K562 (cell line): ENCODE results near the gene VEZF1. TPM values are rescaled to one million over a fixed set of nuclear protein-coding genes. Genes with fewer than 3 reads are reported as not detected.

Experiments
- NR2C1 ChIP-seq, 2 experiments: fragments of 450-650 bp; IDR thresholded peaks; 2 replicates each; pipeline ENCODE4 v1.6.1; 2017; ENCODE audit warnings: mild to moderate bottlenecking in 2 of 2, antibody characterized with exemption in 1 of 2, inconsistent platforms in 1 of 2, missing compliant biosample characterization in 1 of 2, missing genetic modification characterization in 1 of 2
- polyA plus RNA-seq, 8 experiments: library from polyadenylated mRNA; depleted of rRNA in 4 of 8; stranded (reverse) in 5 of 8; unstranded in 3 of 8; fragments of >200 nt; fragmentation: Nextera tagmentation in 2 of 8; fragmentation: Illumina TruSeq in 1 of 8; extraction: Ambion mirVana in 2 of 8; extraction: Trizol in 1 of 8; gene quantifications; 2 replicates each; pipeline versions ENCODE4 v1.2.1 to v1.2.3, GENCODE V29; 2011 to 2014; ENCODE audit warnings: inconsistent platforms in 1 of 8, missing spikeins in 1 of 8
- total RNA-seq, 7 experiments: library from RNA; depleted of rRNA in 6 of 7; stranded (reverse); fragments of >200 nt in 6 of 7; fragmentation: Illumina TruSeq in 2 of 7; extraction: Trizol in 2 of 7; gene quantifications; 2 replicates each; pipeline versions ENCODE4 v1.2.1 to v1.2.3, GENCODE V29; 2011 to 2021; ENCODE audit warnings: low replicate concordance in 1 of 7
- TF ChIP-seq, protein P1 (sequence below): fragments of 200-600 bp; sonication (generic); IDR thresholded peaks from one replicate; pipeline ENCODE4 v1.6.1; 2012; ENCODE audit warnings: mild to moderate bottlenecking, low read depth, low read length, inconsistent platforms

VEZF1 gene
- total and polyA plus RNA-seq, 9 of the 15 experiments (the other 6 are each of a cell fraction or from before 2014, with no cell fraction given), result 9.5 to 33.4 (median 22.1) TPM

DNA sequence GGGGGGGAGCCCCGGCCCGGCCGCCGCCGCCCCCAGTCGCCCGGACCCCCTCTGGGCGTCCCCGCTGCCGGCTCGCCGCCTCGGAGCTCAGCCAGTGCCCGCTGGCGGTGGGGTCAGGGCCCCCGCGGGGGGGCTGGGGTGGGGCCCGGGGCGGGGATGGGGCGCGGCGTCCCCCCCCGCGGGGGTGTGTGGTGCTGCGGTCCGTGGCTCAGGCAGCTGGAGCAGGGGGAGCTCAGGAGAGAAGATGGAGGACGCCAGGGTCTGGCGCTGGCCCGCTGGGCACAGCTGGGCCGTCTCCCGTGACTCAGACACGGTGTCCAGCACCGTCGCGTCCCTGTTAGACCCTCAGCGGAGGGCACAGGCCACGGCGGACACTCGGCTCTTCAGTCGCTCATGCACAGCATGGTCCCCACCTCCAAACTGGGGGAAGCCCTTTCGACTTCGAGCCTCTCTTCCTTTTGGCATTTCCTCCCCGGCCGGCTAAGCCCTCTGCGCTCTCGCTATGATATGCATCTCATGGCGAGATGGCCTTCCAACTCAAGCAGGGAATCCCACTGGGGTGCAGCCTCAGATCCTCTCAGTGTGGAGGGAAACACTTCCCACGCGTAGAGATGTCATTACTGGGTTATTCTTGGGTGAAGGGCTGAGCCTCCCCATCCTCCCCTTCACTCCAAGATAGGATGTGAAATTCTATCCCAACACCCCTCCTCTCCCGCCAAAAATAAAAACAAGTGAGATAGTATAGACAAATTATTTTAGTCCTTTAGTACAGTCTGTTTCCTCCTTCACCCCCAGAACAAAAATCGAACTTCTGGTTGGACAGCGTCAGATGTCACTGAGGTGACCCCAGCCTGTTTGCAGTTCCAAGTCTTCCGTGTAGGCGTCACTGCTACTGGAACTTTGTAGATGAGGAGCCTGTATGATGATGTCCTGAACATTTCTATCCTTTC is 522 bp upstream of the VEZF1 start (continued):
- TF ChIP-seq, protein P1, sequence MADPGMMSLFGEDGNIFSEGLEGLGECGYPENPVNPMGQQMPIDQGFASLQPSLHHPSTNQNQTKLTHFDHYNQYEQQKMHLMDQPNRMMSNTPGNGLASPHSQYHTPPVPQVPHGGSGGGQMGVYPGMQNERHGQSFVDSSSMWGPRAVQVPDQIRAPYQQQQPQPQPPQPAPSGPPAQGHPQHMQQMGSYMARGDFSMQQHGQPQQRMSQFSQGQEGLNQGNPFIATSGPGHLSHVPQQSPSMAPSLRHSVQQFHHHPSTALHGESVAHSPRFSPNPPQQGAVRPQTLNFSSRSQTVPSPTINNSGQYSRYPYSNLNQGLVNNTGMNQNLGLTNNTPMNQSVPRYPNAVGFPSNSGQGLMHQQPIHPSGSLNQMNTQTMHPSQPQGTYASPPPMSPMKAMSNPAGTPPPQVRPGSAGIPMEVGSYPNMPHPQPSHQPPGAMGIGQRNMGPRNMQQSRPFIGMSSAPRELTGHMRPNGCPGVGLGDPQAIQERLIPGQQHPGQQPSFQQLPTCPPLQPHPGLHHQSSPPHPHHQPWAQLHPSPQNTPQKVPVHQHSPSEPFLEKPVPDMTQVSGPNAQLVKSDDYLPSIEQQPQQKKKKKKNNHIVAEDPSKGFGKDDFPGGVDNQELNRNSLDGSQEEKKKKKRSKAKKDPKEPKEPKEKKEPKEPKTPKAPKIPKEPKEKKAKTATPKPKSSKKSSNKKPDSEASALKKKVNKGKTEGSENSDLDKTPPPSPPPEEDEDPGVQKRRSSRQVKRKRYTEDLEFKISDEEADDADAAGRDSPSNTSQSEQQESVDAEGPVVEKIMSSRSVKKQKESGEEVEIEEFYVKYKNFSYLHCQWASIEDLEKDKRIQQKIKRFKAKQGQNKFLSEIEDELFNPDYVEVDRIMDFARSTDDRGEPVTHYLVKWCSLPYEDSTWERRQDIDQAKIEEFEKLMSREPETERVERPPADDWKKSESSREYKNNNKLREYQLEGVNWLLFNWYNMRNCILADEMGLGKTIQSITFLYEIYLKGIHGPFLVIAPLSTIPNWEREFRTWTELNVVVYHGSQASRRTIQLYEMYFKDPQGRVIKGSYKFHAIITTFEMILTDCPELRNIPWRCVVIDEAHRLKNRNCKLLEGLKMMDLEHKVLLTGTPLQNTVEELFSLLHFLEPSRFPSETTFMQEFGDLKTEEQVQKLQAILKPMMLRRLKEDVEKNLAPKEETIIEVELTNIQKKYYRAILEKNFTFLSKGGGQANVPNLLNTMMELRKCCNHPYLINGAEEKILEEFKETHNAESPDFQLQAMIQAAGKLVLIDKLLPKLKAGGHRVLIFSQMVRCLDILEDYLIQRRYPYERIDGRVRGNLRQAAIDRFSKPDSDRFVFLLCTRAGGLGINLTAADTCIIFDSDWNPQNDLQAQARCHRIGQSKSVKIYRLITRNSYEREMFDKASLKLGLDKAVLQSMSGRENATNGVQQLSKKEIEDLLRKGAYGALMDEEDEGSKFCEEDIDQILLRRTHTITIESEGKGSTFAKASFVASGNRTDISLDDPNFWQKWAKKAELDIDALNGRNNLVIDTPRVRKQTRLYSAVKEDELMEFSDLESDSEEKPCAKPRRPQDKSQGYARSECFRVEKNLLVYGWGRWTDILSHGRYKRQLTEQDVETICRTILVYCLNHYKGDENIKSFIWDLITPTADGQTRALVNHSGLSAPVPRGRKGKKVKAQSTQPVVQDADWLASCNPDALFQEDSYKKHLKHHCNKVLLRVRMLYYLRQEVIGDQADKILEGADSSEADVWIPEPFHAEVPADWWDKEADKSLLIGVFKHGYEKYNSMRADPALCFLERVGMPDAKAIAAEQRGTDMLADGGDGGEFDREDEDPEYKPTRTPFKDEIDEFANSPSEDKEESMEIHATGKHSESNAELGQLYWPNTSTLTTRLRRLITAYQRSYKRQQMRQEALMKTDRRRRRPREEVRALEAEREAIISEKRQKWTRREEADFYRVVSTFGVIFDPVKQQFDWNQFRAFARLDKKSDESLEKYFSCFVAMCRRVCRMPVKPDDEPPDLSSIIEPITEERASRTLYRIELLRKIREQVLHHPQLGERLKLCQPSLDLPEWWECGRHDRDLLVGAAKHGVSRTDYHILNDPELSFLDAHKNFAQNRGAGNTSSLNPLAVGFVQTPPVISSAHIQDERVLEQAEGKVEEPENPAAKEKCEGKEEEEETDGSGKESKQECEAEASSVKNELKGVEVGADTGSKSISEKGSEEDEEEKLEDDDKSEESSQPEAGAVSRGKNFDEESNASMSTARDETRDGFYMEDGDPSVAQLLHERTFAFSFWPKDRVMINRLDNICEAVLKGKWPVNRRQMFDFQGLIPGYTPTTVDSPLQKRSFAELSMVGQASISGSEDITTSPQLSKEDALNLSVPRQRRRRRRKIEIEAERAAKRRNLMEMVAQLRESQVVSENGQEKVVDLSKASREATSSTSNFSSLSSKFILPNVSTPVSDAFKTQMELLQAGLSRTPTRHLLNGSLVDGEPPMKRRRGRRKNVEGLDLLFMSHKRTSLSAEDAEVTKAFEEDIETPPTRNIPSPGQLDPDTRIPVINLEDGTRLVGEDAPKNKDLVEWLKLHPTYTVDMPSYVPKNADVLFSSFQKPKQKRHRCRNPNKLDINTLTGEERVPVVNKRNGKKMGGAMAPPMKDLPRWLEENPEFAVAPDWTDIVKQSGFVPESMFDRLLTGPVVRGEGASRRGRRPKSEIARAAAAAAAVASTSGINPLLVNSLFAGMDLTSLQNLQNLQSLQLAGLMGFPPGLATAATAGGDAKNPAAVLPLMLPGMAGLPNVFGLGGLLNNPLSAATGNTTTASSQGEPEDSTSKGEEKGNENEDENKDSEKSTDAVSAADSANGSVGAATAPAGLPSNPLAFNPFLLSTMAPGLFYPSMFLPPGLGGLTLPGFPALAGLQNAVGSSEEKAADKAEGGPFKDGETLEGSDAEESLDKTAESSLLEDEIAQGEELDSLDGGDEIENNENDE, result no peak
- TF ChIP-seq NR2C1 (IDR thresholded peaks at IDR 0.05) (no peak), NR2C1 (tag; IDR thresholded peaks at IDR 0.05) (no peak)
